Fibroblast of pulmonary artery (primary cell): ENCODE results near the gene GRIK1.

Experiments
- DNase-seq: peaks from one replicate; pipeline ENCODE4 v3.0.0-alpha.2; 2010; ENCODE audit warnings: low read depth
- H3K4me3 ChIP-seq: replicated peaks from 2 replicates; pipeline ENCODE4 v1.5.1; 2011; ENCODE audit warnings: low read depth, mild to moderate bottlenecking, control low read depth, low read length, moderate library complexity
- CTCF ChIP-seq: IDR thresholded peaks from 2 replicates; pipeline ENCODE4 v1.5.1; 2011; ENCODE audit warnings: mild to moderate bottlenecking, control low read depth, low read length, inconsistent platforms; ENCODE audit errors: missing control alignments

Gene GRIK1

GRCh38 chr21:29499229-29499628 lies 440.6 kb downstream of the GRIK1 start:
- DNase-seq: no peak
- TF ChIP-seq CTCF: no peak
- no peak overlapping the region for H3K4me3 ChIP-seq

- no peak overlapping the region for H3K4me3 ChIP-seq
- no peak for DNase-seq
- no peak for TF ChIP-seq CTCF
Measured at GRCh38 chr21:29496337-29496736, 443.5 kb downstream of the GRIK1 start.

DNA sequence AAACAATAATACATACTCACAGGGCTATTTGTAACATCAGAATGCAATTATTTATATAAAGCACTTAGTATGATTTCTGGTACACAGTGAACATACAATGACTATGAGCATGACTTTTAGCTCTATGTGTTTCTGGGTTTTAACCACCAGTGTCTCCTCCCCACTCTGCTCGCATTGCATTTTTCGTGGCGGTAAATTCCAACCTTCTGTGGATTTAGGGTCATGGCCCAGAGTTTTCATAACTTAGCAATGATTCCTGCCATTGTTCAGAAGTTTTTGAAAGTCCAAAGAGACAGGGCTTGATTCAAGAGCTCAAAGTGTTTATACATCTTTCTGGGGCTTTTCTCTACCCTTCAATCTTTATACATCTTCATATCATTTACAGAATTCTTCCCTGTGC lies 449.8 kb downstream of the GRIK1 start:
- no peak for TF ChIP-seq CTCF
- no peak overlapping the region for H3K4me3 ChIP-seq
- peak; percentile 17 for DNase-seq

DNA sequence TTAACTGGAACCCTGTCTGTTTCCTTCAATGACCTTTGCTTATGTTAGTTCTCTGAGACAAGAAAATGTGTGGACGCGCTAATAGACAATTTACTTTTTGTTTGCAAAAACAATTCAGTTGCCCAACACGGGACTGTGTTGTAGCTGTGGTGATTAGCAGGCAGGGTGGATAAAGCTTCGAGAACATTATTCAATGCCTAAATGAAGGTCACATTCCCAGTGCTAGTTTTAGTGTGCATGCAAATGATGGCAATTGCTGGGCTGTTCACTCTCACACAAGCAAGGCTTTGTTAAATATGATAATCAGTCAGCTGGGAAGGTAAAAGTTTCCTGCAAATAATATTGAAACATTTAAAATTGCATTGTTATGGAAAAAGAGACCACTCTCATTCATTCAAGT lies 452.6 kb downstream of the GRIK1 start:
- no peak for DNase-seq
- H3K4me3 ChIP-seq: no peak overlapping the region
- no peak for TF ChIP-seq CTCF
